ENCODE data around the gene GINS2. TPM values are rescaled to one million over a fixed set of nuclear protein-coding genes. Genes with fewer than 3 reads are reported as not detected.

Gene GINS2
- total RNA-seq, 1 donor from 2014 or later: 1.1 TPM

- Histone ChIP-seq H3K4me3 (no peak overlapping the region), H3K27ac (no peak overlapping the region), H3K4me1 (no peaks in the 10 kb centered on the region), H3K9me3 (no peaks in the 10 kb centered on the region), H3K27me3 (ENCODE audit: low read depth) (no peaks in the 10 kb centered on the region), H3K36me3 (no peaks in the 10 kb centered on the region)
- TF ChIP-seq CTCF (IDR thresholded peaks at IDR 0.05): no peak
- no peak for DNase-seq
- ATAC-seq: no peak
- intact Hi-C loops (cut with DNase I): no loop called here
Observed at GRCh38 chr16:85709766-85710585, 21.2 kb upstream of the GINS2 start.

- TF ChIP-seq CTCF (IDR thresholded peaks at IDR 0.05): no peak
- no peak overlapping the region for H3K4me3 ChIP-seq
- no peaks in the 10 kb centered on the region for H3K27me3 ChIP-seq (ENCODE audit: low read depth)
- intact Hi-C loops (cut with DNase I): no loop called here
- no peaks in the 10 kb centered on the region for H3K4me1 ChIP-seq
- no peaks in the 10 kb centered on the region for H3K36me3 ChIP-seq
- H3K27ac ChIP-seq: no peak overlapping the region
- DNase-seq (no peak), ATAC-seq (no peak)
- H3K9me3 ChIP-seq: no peaks in the 10 kb centered on the region
Observed at GRCh38 chr16:85708338-85708737, 19.6 kb upstream of the GINS2 start.

GRCh38 chr16:85707528-85708095 lies 18.9 kb upstream of the GINS2 start:
- TF ChIP-seq CTCF (IDR thresholded peaks at IDR 0.05): no peak
- no peaks in the 10 kb centered on the region for H3K9me3 ChIP-seq
- peak in 1 of 2 donors; percentile 71 for ATAC-seq
- intact Hi-C loops (cut with DNase I): no loop called here
- H3K4me3 ChIP-seq: no peak overlapping the region
- H3K4me1 ChIP-seq: no peaks in the 10 kb centered on the region
- DNase-seq: no peak
- no peaks in the 10 kb centered on the region for H3K27me3 ChIP-seq (ENCODE audit: low read depth)
- no peaks in the 10 kb centered on the region for H3K36me3 ChIP-seq
- H3K27ac ChIP-seq: no peak overlapping the region

GRCh38 chr16:85706449-85707034 lies 17.8 kb upstream of the GINS2 start:
- H3K4me3 ChIP-seq: no peak overlapping the region

More at GRCh38 chr16:85706449-85707034, 17.8 kb upstream of the GINS2 start:
- ATAC-seq: no peak
- intact Hi-C loops (cut with DNase I): no loop called here
- no peaks in the 10 kb centered on the region for H3K9me3 ChIP-seq
- no peak for DNase-seq
- TF ChIP-seq CTCF (IDR thresholded peaks at IDR 0.05): no peak
- H3K4me1 ChIP-seq: no peaks in the 10 kb centered on the region
- no peaks in the 10 kb centered on the region for H3K36me3 ChIP-seq
- no peak overlapping the region for H3K27ac ChIP-seq
- no peaks in the 10 kb centered on the region for H3K27me3 ChIP-seq (ENCODE audit: low read depth)

Measured in lower lobe of right lung (tissue), 2 donors.